ENCODE measurements around the gene TRAP1.

The TRAP1 gene

GRCh38 chr16:3752984-3753383 is 35.7 kb upstream of the TRAP1 start:
- Histone ChIP-seq H3K9me3 (replicated peaks; ENCODE audit: low read length) (no peaks in the 10 kb centered on the region), H3K4me2 (ENCODE audit: low read length) (no peak overlapping the region), H3K9ac (ENCODE audit: low read depth, low read length) (no peak overlapping the region), H3K4me3 (ENCODE audit: low read length) (no peak overlapping the region), H3K4me1 (ENCODE audit: control insufficient read depth, insufficient read depth, low read length) (peaks cover 20% of the 10 kb centered on the region), H3K36me3 (ENCODE audit: insufficient read depth, low read length) (peaks cover 68% of the 10 kb centered on the region), H3K27me3 (ENCODE audit: control insufficient read depth, insufficient read depth, low read length) (no peaks in the 10 kb centered on the region)

DNA sequence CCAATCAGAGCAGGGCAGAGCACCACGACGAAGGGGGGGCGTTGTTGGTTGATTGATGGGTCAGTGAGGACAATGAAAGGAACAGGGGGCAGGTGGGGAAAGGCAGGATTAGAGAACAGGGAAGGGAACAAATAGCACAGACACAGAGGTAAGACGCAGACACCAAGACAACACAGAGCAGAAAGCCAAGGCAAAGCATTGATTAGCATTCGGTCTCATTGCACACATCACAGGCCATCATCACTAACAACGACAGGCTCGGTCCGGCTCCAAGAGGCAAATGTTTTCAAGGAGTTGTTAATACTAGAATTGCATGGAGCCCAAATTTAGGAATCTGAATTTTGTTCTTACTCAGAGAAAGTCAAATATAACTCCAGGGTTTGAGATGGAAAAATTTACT is 34.6 kb upstream of the TRAP1 start:
- Histone ChIP-seq H3K4me3 (ENCODE audit: low read length) (no peak overlapping the region), H3K4me1 (ENCODE audit: control insufficient read depth, insufficient read depth, low read length) (peaks cover 20% of the 10 kb centered on the region), H3K4me2 (ENCODE audit: low read length) (no peak overlapping the region), H3K36me3 (ENCODE audit: insufficient read depth, low read length) (peaks cover 65% of the 10 kb centered on the region), H3K27me3 (ENCODE audit: control insufficient read depth, insufficient read depth, low read length) (no peaks in the 10 kb centered on the region), H3K9ac (ENCODE audit: low read depth, low read length) (no peak overlapping the region), H3K9me3 (replicated peaks; ENCODE audit: low read length) (no peaks in the 10 kb centered on the region)

- no peak overlapping the region for H3K4me3 ChIP-seq (ENCODE audit: low read length)
- no peaks in the 10 kb centered on the region for H3K4me1 ChIP-seq (ENCODE audit: control insufficient read depth, insufficient read depth, low read length)
- H3K27me3 ChIP-seq (ENCODE audit: control insufficient read depth, insufficient read depth, low read length), result no peaks in the 10 kb centered on the region
- no peak overlapping the region for H3K9ac ChIP-seq (ENCODE audit: low read depth, low read length)
- no peak overlapping the region for H3K4me2 ChIP-seq (ENCODE audit: low read length)
- no peaks in the 10 kb centered on the region for H3K9me3 ChIP-seq (replicated peaks; ENCODE audit: low read length)
- peaks cover 72% of the 10 kb centered on the region for H3K36me3 ChIP-seq (ENCODE audit: insufficient read depth, low read length)
Measured at GRCh38 chr16:3748307-3748706, 31.0 kb upstream of the TRAP1 start.

DNA sequence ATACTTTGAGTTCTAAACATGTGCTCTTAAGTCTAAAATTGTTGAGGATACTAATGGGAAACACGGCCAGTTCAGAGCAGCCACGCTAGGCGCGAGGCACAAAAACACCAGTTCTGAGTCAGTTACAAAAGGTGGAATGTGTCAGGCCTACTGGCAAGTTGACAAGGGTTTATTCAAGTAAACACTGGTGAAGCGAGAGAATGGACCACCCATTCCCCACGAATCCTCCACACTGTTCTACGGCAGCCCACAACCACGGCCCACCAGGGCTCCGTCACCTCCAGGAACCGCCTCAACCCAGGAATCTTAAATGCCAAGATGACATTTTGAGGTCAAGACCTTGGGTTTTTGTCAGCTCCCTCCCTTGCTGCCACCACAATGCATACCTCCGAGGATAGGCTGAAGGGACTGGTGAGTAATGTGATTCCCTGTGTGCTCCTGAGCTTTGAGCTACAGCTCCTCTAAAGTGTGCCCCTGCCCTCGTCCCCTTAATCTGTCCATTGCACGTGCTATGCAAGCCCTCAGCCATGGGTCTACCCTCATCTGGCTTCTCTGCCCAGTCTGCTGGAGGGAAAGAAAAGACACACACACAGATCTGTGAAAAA is 28.5 kb upstream of the TRAP1 start:
- Histone ChIP-seq H3K36me3 (ENCODE audit: insufficient read depth, low read length) (peaks cover 74% of the 10 kb centered on the region), H3K4me1 (ENCODE audit: control insufficient read depth, insufficient read depth, low read length) (no peaks in the 10 kb centered on the region), H3K4me2 (ENCODE audit: low read length) (no peak overlapping the region), H3K9ac (ENCODE audit: low read depth, low read length) (no peak overlapping the region), H3K4me3 (ENCODE audit: low read length) (no peak overlapping the region), H3K27me3 (ENCODE audit: control insufficient read depth, insufficient read depth, low read length) (no peaks in the 10 kb centered on the region), H3K9me3 (replicated peaks; ENCODE audit: low read length) (no peaks in the 10 kb centered on the region)

- Histone ChIP-seq H3K4me1 (ENCODE audit: control insufficient read depth, insufficient read depth, low read length) (no peaks in the 10 kb centered on the region), H3K9me3 (replicated peaks; ENCODE audit: low read length) (no peaks in the 10 kb centered on the region), H3K36me3 (ENCODE audit: insufficient read depth, low read length) (peaks cover 80% of the 10 kb centered on the region)
Measured at GRCh38 chr16:3744018-3744417, 26.7 kb upstream of the TRAP1 start.

DNA sequence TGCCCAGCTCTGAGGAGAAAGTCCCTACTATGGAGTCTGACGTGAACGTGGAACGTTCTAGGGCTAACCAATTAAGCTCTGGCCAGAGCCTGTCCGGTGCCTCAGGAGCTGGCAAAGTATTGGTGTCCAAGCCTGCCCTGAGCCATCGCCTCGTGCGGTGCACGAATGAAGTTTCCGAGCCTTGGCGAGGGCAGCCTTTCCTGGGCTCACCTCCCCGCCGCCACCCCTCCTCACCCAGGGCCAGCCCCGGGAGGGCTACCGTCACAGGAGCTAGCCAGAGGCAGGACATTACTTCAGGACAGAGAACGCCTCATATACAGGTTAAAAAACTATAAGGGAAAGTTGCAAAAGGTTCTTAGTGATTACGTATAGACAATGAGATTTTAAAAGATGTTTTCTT is 23.6 kb upstream of the TRAP1 start:
- no peaks in the 10 kb centered on the region for H3K9me3 ChIP-seq (replicated peaks; ENCODE audit: low read length)
- no peaks in the 10 kb centered on the region for H3K4me1 ChIP-seq (ENCODE audit: control insufficient read depth, insufficient read depth, low read length)
- no peak overlapping the region for H3K4me2 ChIP-seq (ENCODE audit: low read length)
- H3K4me3 ChIP-seq (ENCODE audit: low read length), result no peak overlapping the region
- peaks cover 83% of the 10 kb centered on the region for H3K36me3 ChIP-seq (ENCODE audit: insufficient read depth, low read length)
- no peaks in the 10 kb centered on the region for H3K27me3 ChIP-seq (ENCODE audit: control insufficient read depth, insufficient read depth, low read length)
- no peak overlapping the region for H3K9ac ChIP-seq (ENCODE audit: low read depth, low read length)

More at GRCh38 chr16:3744018-3744417, 26.7 kb upstream of the TRAP1 start:
- Histone ChIP-seq H3K27me3 (ENCODE audit: control insufficient read depth, insufficient read depth, low read length) (no peaks in the 10 kb centered on the region), H3K9ac (ENCODE audit: low read depth, low read length) (no peak overlapping the region), H3K4me2 (ENCODE audit: low read length) (no peak overlapping the region), H3K4me3 (ENCODE audit: low read length) (no peak overlapping the region)

DNA sequence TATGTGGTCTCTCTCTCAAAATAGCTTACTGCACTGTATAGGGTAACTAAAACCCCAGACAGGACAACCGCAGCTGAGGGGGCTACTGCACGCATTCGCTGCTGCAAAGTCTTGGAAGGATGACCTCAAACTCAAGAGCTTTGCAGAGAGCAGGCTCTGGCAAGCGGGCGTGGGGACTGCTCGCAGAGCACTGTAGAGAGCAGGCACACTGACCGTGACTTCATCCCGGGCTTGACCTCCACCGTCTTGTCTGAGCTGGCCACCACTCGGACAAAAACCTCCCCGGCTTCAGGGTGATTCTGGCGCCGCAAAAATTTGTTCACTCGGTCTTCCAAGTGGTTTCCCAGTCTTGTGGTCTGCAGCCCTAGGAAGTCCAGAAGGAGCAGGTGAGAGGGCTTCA is 22.9 kb upstream of the TRAP1 start:
- H3K4me2 ChIP-seq (ENCODE audit: low read length), result no peak overlapping the region
- H3K4me3 ChIP-seq (ENCODE audit: low read length), result no peak overlapping the region
- H3K27me3 ChIP-seq (ENCODE audit: control insufficient read depth, insufficient read depth, low read length), result no peaks in the 10 kb centered on the region
- peaks cover 85% of the 10 kb centered on the region for H3K36me3 ChIP-seq (ENCODE audit: insufficient read depth, low read length)
- no peak overlapping the region for H3K9ac ChIP-seq (ENCODE audit: low read depth, low read length)
- H3K9me3 ChIP-seq (replicated peaks; ENCODE audit: low read length), result no peaks in the 10 kb centered on the region
- no peaks in the 10 kb centered on the region for H3K4me1 ChIP-seq (ENCODE audit: control insufficient read depth, insufficient read depth, low read length)

DNA sequence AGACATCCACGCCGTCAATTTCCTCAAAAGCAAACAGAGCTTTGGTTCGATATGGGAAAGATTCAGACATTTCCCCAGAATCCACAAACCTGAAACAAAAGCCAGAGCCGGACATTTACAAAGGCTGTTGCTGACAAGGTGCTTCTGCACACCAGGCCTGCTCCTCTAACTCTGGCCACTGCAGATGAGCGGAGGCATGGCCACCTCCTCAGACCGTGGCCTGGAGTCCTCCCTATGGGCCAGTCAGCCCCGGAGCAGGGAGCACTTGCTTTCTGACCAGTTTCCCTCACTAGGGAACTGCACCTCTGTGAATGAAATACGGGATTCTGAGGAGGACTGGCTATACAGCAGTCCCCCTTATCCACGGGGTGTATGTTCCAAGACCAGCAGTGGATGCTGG is 22.3 kb upstream of the TRAP1 start:
- Histone ChIP-seq H3K4me1 (ENCODE audit: control insufficient read depth, insufficient read depth, low read length) (no peaks in the 10 kb centered on the region), H3K27me3 (ENCODE audit: control insufficient read depth, insufficient read depth, low read length) (no peaks in the 10 kb centered on the region), H3K4me3 (ENCODE audit: low read length) (no peak overlapping the region), H3K9me3 (replicated peaks; ENCODE audit: low read length) (no peaks in the 10 kb centered on the region), H3K36me3 (ENCODE audit: insufficient read depth, low read length) (peaks cover 85% of the 10 kb centered on the region), H3K9ac (ENCODE audit: low read depth, low read length) (no peak overlapping the region), H3K4me2 (ENCODE audit: low read length) (no peak overlapping the region)

GRCh38 chr16:3738541-3738940 is 21.2 kb upstream of the TRAP1 start:
- Histone ChIP-seq H3K36me3 (ENCODE audit: insufficient read depth, low read length) (peaks cover 85% of the 10 kb centered on the region), H3K4me1 (ENCODE audit: control insufficient read depth, insufficient read depth, low read length) (no peaks in the 10 kb centered on the region)

GRCh38 chr16:3738128-3738527 is 20.8 kb upstream of the TRAP1 start:
- Histone ChIP-seq H3K4me2 (ENCODE audit: low read length) (no peak overlapping the region), H3K4me1 (ENCODE audit: control insufficient read depth, insufficient read depth, low read length) (no peaks in the 10 kb centered on the region), H3K27me3 (ENCODE audit: control insufficient read depth, insufficient read depth, low read length) (no peaks in the 10 kb centered on the region), H3K4me3 (ENCODE audit: low read length) (no peak overlapping the region), H3K9ac (ENCODE audit: low read depth, low read length) (no peak overlapping the region), H3K9me3 (replicated peaks; ENCODE audit: low read length) (no peaks in the 10 kb centered on the region), H3K36me3 (ENCODE audit: insufficient read depth, low read length) (peaks cover 83% of the 10 kb centered on the region)

More at GRCh38 chr16:3738541-3738940, 21.2 kb upstream of the TRAP1 start:
- Histone ChIP-seq H3K27me3 (ENCODE audit: control insufficient read depth, insufficient read depth, low read length) (no peaks in the 10 kb centered on the region), H3K4me3 (ENCODE audit: low read length) (no peak overlapping the region), H3K4me2 (ENCODE audit: low read length) (no peak overlapping the region), H3K9ac (ENCODE audit: low read depth, low read length) (no peak overlapping the region), H3K9me3 (replicated peaks; ENCODE audit: low read length) (no peaks in the 10 kb centered on the region)

DNA sequence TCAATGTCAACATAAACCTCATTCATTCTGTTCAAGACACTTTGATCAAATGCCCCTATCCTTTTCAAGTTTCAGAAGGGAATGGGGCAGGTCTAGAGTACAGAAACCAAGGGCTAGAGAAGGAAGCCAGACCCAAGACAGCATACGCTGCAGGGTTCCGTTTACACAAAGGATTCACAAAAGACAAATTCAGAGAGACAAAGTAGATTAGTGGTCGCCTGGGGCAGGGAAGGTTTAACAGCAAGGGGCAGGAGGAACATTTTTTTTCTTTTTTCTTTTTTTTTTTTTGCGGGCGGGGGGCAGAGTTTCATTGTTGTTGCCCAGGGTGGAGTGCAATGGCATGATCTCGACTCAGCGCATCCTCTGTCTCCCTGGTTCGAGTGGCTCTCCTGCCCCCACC is 19.9 kb upstream of the TRAP1 start:
- H3K36me3 ChIP-seq (ENCODE audit: insufficient read depth, low read length), result peaks cover 76% of the 10 kb centered on the region

DNA sequence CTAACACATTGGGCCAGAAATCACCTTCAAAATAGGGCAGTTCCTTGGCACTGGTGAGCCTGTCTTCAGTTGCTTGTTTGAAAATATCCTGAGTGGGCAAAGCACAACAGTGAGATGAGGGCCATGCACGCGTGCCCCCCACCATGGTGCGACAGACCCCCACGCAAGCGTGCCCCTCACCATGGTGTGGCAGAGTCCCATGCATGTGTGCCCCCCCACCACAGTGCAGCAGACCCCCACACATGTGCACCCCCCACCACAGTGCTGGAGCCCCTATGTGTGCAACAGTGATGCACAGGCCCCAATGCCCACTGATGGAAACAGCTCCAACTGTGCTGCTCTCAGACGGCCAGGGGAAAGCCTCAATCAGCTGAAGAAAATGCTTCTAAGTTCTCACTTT is 18.8 kb upstream of the TRAP1 start:
- H3K9ac ChIP-seq (ENCODE audit: low read depth, low read length), result no peak overlapping the region
- H3K27me3 ChIP-seq (ENCODE audit: control insufficient read depth, insufficient read depth, low read length), result no peaks in the 10 kb centered on the region
- H3K4me3 ChIP-seq (ENCODE audit: low read length), result no peak overlapping the region
- H3K4me2 ChIP-seq (ENCODE audit: low read length), result no peak overlapping the region
- H3K9me3 ChIP-seq (replicated peaks; ENCODE audit: low read length), result no peaks in the 10 kb centered on the region
- no peaks in the 10 kb centered on the region for H3K4me1 ChIP-seq (ENCODE audit: control insufficient read depth, insufficient read depth, low read length)
- H3K36me3 ChIP-seq (ENCODE audit: insufficient read depth, low read length), result peaks cover 81% of the 10 kb centered on the region

More for the DNA sequence above, 19.9 kb upstream of the TRAP1 start:
- H3K4me2 ChIP-seq (ENCODE audit: low read length), result no peak overlapping the region
- no peaks in the 10 kb centered on the region for H3K4me1 ChIP-seq (ENCODE audit: control insufficient read depth, insufficient read depth, low read length)
- no peaks in the 10 kb centered on the region for H3K9me3 ChIP-seq (replicated peaks; ENCODE audit: low read length)
- H3K4me3 ChIP-seq (ENCODE audit: low read length), result no peak overlapping the region
- no peak overlapping the region for H3K9ac ChIP-seq (ENCODE audit: low read depth, low read length)
- no peaks in the 10 kb centered on the region for H3K27me3 ChIP-seq (ENCODE audit: control insufficient read depth, insufficient read depth, low read length)
